K562 treated with DMSO at 1 percent for 4 hours (cell line): ENCODE results near the gene RAB8B. TPM values are rescaled to one million over a fixed set of nuclear protein-coding genes. Genes with fewer than 3 reads are reported as not detected.

Source experiments
- total RNA-seq: library from RNA; unstranded; fragments of 300-600 nt; gene quantifications from 2 replicates; pipeline ENCODE4 v1.2.3, GENCODE V29; 2022; ENCODE audit not compliant: insufficient read depth

The RAB8B gene
- total RNA-seq = 5.5 and 6.5 TPM in 2 replicates

DNA sequence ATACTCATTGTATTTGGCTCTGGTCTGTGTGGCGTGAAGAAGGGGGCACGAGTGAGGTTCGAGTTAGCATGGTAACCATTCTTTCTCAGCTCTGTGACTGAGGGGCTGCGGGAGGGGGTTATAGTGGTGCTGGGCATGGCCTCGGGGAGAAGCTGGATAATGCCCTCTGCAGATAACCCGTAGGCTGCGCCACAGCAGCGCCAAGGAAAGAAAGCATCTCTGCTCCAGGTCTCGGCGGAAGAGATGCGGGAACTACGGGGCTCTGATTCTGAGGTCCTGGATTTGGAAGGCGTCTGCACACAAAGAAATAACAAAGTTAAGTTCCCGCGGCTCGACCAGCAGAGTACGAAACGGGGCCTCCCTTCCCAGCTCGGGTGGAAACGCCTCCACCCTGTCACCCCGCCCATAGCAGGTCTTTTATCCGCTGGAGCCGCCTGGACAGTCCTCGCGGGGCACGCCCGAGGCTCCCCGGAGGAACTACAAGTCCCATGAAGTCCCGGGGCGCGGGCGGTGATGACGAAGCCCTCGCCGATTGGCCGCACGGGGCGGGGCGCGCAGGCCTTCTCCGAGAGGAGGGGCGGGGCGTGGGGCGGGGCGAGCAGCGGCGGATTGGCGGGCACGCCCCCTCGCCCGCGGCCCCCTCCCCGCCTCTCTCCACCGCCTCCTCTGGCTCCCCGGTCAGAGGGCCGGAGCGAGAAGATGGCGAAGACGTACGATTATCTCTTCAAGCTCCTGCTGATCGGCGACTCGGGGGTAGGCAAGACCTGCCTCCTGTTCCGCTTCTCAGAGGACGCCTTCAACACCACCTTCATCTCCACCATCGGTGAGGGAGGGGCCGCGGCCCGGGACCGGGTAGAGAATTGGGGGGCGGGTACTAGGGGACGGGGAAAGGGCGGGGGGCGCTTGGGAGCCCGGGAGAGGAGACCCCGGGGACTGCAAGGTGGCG lies at the start of gene RAB8B:
RAB8B (plus strand) TSS at position 681 of the 946 bp plus-strand sequence; CDS start at position 700, 19 bp downstream.

GRCh38 chr15:63157118-63157843 lies 32.1 kb upstream of the RAB8B start, which contains the start of gene RPS27L:
Gene RPS27L (minus strand): TSS chr15:63157477. CDS start chr15:63157405, 72 bp downstream.

GRCh38 chr15:63277038-63277892 lies 87.9 kb downstream of the RAB8B start, which contains the start of gene APH1B:
Gene APH1B (plus strand): TSS chr15:63277605. CDS start chr15:63277624, 19 bp downstream.

Other genes with a start within 250 kb of the RAB8B start
- gene TPM1, start 146.9 kb upstream of the RAB8B start, total RNA-seq = 60.7 and 79.2 TPM in 2 replicates
- 13.3 and 18.7 TPM in 2 replicates for gene LACTB, start 67.7 kb upstream of the RAB8B start, total RNA-seq
- gene RPS27L, start 32.1 kb upstream of the RAB8B start, total RNA-seq = 65.3 and 73.6 TPM in 2 replicates
- gene APH1B, start 88.0 kb downstream of the RAB8B start, total RNA-seq = 4.8 and 9.0 TPM in 2 replicates
- gene CA12, start 192.2 kb downstream of the RAB8B start, total RNA-seq = 2.0 and 3.7 TPM in 2 replicates